ENCODE results near the gene NEU3.
"Not testable (repeated sequence)": the region's sequence is repeated elsewhere in the genome, so short reads cannot be mapped to it uniquely, and the experiment has no call there.

NEU3 gene, protein sequence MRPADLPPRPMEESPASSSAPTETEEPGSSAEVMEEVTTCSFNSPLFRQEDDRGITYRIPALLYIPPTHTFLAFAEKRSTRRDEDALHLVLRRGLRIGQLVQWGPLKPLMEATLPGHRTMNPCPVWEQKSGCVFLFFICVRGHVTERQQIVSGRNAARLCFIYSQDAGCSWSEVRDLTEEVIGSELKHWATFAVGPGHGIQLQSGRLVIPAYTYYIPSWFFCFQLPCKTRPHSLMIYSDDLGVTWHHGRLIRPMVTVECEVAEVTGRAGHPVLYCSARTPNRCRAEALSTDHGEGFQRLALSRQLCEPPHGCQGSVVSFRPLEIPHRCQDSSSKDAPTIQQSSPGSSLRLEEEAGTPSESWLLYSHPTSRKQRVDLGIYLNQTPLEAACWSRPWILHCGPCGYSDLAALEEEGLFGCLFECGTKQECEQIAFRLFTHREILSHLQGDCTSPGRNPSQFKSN

DNA sequence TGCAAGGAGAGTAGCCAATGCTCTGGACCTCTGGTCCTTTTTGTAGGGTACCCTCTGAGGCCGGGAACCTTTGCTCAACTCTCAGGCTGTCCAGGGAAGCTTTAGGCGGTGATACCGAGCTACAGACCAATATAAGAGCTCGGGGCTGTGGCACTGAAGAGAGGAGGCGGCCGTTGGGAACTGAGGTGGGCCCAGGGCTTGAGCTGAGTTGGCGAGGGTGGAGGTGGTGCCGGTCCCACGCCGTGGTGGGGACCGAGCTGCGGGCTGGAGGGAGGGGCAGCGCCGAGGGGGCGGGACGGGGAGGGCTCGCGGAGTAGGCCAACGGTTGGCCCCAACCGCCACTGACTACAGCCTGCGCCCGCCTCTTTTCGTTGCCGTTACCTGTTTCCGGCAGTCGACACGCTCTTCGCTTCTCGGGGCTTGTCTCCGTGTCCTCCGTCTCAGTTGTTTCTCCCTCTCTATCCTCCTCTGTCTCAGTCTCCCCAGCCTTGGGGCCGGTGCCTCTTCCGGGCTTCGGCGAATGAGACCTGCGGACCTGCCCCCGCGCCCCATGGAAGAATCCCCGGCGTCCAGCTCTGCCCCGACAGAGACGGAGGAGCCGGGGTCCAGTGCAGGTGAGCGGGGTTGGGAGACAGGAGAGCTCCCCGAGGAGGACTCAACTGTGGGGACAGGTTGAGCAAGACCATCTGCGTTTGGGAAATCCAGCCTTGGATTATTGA is at the start of gene NEU3:
NEU3 (plus strand) TSS at position 393 of the 719 bp plus-strand sequence; CDS start at position 521, 128 bp downstream.
- DNase-seq, result peak; percentile 83 to 84

DNA sequence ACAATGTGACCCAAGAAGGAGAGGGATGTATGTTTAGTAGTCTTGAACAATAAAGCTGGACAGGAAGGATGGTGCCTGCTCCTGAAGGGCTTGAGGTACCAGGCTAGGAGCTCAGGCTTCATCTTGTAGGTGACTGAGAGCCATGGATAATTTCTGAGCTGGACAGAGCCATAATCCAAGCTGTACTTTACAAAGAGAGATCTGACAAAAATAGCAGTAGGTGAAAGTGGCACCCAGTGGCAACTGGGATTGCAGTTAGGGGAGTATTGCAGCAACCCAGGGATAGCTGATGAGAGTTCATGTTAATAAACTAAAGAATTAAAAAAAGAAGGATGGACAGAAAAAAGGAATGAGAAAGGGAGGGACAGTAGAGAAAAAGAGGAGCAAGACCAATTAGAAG is 47.2 kb upstream of the NEU3 start:
- no peak for DNase-seq

- no peak for DNase-seq
These were observed 46.5 kb upstream of the NEU3 start for GRCh38 chr11:74942073-74942759.

DNA sequence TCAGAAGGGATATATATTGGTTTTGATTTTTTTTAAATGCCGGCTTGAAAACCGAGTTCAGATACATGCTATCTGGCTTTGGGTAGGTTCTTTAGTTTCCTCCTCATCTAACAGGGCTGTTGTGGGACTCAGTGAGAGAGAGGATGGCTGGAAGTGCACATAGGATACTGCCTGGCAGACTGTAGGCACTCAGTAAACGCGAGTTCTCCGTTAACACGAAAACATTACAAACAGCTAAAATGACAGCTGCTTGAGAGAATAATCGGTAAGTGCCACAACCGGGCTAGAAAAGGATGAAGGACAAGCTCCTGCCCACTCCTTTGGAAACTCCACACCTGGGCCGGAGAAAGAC is 40.2 kb upstream of the NEU3 start:
- DNase-seq, result no peak

- DNase-seq, result peak; percentile 98
These were observed 39.6 kb upstream of the NEU3 start, which contains the start of the genes SPCS2 and XRRA1 for GRCh38 chr11:74948898-74949752. Gene SPCS2 (plus strand): TSS chr11:74949266. CDS start chr11:74949286, 20 bp downstream. Gene XRRA1 (minus strand): TSS chr11:74949091. CDS start chr11:74940878, 8,213 bp downstream.

DNA sequence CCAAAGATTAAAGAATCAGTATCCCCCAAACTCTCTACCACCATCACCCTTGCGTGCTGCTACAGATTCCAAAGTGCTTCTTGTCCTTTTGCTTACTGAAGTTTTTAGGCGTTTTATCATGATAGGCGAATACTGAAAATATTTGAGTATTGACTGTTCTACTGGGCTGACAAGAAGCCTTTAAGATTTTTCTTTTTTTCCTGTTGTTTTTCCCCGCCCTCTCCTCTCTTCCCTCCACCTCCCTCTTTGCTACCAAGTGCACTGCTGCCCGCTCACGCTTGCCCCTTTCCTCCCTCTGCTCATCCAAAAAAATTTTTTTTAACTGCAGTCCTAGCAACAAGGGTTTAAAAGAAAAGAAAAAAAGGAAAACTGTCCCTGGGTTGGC is 39.0 kb upstream of the NEU3 start:
- no peak for DNase-seq

GRCh38 chr11:74950374-74950969 is 38.3 kb upstream of the NEU3 start:
- DNase-seq, result no peak

- DNase-seq, result no peak
These were observed 37.5 kb upstream of the NEU3 start for GRCh38 chr11:74951226-74951625.

DNA sequence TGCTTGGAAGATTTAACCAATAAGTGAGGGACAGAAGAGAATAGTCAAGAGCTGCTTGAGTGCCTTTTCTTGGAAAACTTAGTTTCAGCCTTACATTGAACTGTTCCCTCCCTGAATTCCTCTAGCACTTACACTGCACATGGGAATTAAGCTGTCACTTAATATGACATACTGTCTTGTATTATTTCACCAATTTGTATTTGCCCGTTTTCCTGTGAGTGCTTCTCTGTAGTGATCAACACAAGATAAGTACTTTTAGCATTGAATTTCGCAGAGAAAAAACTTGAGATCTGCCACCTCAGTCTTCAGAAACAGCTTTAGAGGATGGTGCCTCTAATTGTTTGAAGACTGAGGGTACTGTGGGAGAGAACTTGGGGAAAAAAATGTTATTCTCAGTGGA is 36.0 kb upstream of the NEU3 start:
- DNase-seq, result no peak

- no peak for DNase-seq
These were observed 35.3 kb upstream of the NEU3 start for GRCh38 chr11:74953451-74953850.

- no peak for DNase-seq
These were observed 34.5 kb upstream of the NEU3 start for GRCh38 chr11:74954199-74954598.

GRCh38 chr11:74956397-74957015 is 32.2 kb upstream of the NEU3 start:
- DNase-seq, result no peak

DNA sequence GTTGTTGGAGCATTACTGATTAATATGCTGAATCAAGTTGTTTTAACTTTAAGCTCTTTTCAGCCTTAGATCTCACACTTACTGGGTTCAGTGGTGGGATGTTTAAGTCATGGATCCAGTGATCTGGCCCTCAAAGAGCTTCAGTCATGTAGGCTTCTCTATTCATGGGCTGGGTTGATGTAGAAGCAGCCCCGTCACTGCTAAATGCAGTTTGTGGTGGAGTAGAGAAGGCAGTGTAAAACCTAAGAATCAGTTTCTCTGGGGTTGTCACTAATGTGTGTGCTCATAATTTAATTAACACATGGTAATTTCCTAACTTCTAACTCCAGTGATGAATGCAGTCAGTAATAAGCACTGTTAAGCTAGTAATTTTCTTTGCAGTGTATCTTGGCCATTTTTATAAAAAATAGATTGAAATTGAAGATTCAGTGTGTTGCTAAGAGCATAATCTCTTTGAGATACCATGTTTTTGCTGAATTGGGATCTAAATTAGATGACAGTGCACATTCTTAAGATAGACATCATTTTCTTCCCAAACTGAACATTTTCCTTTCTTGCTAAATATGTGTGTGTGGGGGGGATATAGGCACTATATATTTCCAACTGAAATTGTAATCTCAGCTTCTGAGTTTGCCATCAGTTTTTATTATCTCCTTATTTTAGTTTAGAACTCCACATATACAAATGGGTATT is 30.6 kb upstream of the NEU3 start:
- DNase-seq, result no peak

GRCh38 chr11:74960128-74960527 is 28.6 kb upstream of the NEU3 start:
- not testable (repeated sequence) for DNase-seq

DNA sequence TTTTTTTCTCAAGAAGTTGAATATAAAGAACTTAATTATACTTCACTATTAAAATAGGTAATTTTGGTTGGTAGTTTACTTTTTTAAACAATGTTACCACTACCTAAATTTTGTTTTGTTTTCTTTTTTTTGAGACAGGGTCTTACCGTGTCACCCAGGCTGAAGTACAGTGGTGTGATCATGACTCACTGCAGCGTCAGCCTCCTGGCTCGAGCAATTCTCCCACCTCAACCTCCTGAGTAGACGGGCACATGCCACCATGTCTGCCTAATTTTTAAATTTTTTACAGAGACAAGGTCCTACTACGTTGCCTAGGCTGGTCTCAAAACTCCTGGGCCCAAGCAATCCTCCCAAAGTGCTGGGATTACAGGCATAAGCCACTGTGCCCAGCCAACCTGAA is 22.1 kb upstream of the NEU3 start:
- no peak for DNase-seq

GRCh38 chr11:74970852-74971395 is 17.8 kb upstream of the NEU3 start:
- DNase-seq, result no peak

GRCh38 chr11:74971424-74971823 is 17.3 kb upstream of the NEU3 start:
- no peak for DNase-seq

DNA sequence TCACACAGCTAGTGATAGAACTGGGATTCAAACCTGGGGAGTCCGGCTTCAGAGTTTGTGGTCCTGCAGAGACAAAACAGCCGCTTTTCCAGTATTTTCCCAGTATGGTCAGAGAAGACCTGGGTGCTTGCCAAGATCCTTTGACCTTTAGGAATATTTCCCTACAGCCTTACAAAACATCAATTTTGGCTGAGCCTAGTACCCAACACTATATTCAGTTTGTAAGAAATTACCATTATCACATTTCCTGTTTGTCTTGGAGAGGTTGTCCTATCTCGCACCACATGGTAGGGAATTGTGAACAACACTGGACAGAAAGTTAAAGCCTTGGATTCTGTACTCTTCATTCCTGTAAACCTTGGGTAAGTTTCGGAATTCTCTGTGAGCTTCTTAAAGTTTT is 10.7 kb upstream of the NEU3 start:
- no peak for DNase-seq

DNA sequence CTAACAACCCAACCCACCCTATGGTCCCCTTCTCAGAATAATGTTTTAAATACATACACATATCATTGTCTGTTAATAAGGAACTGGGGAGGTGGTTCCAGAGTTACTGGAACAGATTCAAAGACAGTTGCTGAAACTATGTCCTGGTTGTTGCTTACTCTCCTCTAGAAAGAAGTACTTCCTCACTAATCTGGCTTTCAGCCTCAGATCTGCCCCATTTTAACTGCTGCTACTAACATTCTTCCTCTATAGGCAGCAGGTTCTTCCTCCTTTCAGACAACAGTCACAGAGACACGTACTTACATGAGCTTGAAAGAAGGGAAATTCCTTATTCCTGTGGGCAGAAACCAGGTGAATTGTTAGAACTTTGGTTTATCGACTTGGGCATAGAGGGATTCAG is 8.1 kb upstream of the NEU3 start:
- DNase-seq, result no peak

- no peak for DNase-seq
These were observed 6.8 kb upstream of the NEU3 start for GRCh38 chr11:74981888-74982287.

GRCh38 chr11:74984070-74984469 is 4.7 kb upstream of the NEU3 start:
- DNase-seq, result no peak
